Lower lobe of right lung (tissue), 2 donors: ENCODE results near the gene B3GALNT1. TPM values are rescaled to one million over a fixed set of nuclear protein-coding genes. Genes with fewer than 3 reads are reported as not detected.

ENCODE experiments used
- ATAC-seq, 2 donors: fragments of 200-7000 bp; cut with Tn5 transposase; one replicate each; pipeline ENCODE4 v1.9.1; 2020 to 2022; ENCODE audit warnings: mild to moderate bottlenecking in 2 of 2, moderate library complexity in 2 of 2
- DNase-seq: peaks from one replicate; pipeline ENCODE4 v3.0.0-alpha.2; 2020
- H3K27ac ChIP-seq: fragments of 200-600 bp; one replicate; pipeline ENCODE4 v1.8.0; 2022
- H3K27me3 ChIP-seq: fragments of 200-600 bp; one replicate; pipeline ENCODE4 v1.8.0; 2022; ENCODE audit warnings: low read depth
- H3K36me3 ChIP-seq: fragments of 200-600 bp; one replicate; pipeline ENCODE4 v1.8.0; 2022; ENCODE audit warnings: mild to moderate bottlenecking
- H3K4me1 ChIP-seq: fragments of 200-600 bp; one replicate; pipeline ENCODE4 v1.8.0; 2022
- H3K4me3 ChIP-seq: fragments of 200-600 bp; one replicate; pipeline ENCODE4 v1.8.0; 2022; ENCODE audit warnings: mild to moderate bottlenecking
- H3K9me3 ChIP-seq: fragments of 200-600 bp; one replicate; pipeline ENCODE4 v1.8.0; 2022
- intact Hi-C: fragments of 100-400 bp; cut with DNase I; formaldehyde crosslinking; loops from one replicate; pipeline ENCODE4 v1.11.0; 2022
- total RNA-seq: library from RNA; stranded (reverse); fragmentation: NEBNext Ultra II Directional; extraction: Animal tissue kit (Norgen Biotek cat#: 25700); gene quantifications from one replicate; pipeline ENCODE4 v1.2.1, GENCODE V29; 2021
- TF ChIP-seq, protein P1 (sequence below): fragments of 200-600 bp; IDR thresholded peaks from one replicate; pipeline ENCODE4 v1.8.0; 2022; ENCODE audit warnings: antibody characterized with exemption, mild to moderate bottlenecking
- donor health status: DM: no; HTN: yes; CAD: no; lungs with severe emphysema.

B3GALNT1 gene
- total RNA-seq, 1 donor from 2014 or later: 25.8 TPM

DNA sequence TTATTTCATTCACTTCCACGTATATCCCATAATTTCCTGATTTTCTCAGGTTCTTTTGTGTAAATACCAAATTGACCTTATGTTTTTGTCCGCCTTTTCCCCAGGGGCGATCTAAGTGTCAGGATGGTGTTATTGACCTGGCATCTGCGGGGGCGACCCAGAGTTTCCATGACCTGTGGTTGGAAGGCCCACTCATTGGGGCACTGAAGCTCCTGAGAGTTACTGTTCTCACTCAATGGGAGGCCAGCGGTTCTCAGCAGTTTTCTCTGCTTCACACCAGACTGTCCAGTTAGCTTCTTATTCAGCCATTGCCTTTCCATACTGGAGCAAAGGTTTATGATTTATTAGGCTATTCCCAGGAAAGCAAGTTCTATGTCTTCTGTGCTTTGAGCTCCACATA lies 53.3 kb downstream of the B3GALNT1 start:
- Histone ChIP-seq H3K36me3 (no peaks in the 10 kb centered on the region), H3K9me3 (no peaks in the 10 kb centered on the region), H3K4me3 (no peak overlapping the region), H3K4me1 (no peaks in the 10 kb centered on the region), H3K27me3 (no peaks in the 10 kb centered on the region), H3K27ac (no peak overlapping the region)
- TF ChIP-seq, protein P1, sequence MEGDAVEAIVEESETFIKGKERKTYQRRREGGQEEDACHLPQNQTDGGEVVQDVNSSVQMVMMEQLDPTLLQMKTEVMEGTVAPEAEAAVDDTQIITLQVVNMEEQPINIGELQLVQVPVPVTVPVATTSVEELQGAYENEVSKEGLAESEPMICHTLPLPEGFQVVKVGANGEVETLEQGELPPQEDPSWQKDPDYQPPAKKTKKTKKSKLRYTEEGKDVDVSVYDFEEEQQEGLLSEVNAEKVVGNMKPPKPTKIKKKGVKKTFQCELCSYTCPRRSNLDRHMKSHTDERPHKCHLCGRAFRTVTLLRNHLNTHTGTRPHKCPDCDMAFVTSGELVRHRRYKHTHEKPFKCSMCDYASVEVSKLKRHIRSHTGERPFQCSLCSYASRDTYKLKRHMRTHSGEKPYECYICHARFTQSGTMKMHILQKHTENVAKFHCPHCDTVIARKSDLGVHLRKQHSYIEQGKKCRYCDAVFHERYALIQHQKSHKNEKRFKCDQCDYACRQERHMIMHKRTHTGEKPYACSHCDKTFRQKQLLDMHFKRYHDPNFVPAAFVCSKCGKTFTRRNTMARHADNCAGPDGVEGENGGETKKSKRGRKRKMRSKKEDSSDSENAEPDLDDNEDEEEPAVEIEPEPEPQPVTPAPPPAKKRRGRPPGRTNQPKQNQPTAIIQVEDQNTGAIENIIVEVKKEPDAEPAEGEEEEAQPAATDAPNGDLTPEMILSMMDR: no peak
- intact Hi-C loops: no loop called here
- ATAC-seq (no peak), DNase-seq (no peak)

DNA sequence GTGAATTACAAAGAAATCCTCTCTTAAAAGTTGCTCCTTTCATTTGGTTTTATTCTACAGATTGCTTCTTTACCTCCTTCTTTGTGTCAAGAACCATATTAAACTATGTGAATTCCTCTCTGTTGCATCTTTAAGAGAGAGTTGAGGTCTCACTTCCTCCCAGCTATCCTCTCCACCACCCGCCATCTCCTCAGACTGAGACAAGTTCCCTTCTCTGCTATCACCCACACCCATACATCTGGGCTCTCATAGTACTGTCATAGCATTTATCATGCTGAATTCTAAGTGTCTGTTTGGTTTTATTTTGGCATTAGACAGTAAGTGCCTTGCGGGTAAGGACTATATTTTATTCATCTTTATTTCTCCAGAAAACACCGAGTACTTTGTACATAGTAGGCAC lies 54.2 kb downstream of the B3GALNT1 start:
- Histone ChIP-seq H3K27ac (no peak overlapping the region), H3K4me1 (no peaks in the 10 kb centered on the region), H3K9me3 (no peaks in the 10 kb centered on the region), H3K4me3 (no peak overlapping the region), H3K27me3 (no peaks in the 10 kb centered on the region), H3K36me3 (no peaks in the 10 kb centered on the region)
- no peak for ATAC-seq
- no peak for DNase-seq
- TF ChIP-seq, protein P1: no peak
- intact Hi-C loops: no loop called here

DNA sequence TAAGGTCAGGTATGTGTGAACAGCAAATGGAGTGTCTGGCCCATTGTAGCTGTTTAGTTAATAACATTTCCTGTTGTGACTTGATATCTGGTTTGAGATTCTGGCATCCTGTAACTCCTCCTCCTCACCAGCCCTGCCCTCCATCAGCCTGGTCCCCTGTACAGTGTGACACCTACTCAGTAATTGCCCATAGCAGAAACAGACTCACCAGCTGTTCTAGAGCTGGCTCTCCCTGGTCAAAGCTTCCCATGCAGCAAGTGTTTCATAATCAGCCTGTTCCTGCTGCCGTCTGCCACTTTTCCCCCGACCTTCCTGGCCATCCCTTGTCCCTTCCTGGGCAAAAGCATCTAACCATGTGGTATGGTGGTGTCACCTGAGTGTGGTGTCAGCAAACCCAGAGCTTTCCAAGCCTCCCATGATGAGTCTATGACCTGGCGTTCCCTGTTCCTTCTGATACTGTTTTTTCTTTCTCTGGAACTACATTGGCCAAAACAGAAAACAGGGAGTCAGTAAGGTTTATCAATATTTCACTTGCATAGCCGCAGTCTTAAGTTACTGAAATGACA lies 55.4 kb downstream of the B3GALNT1 start:
- H3K27ac ChIP-seq: no peak overlapping the region
- no peak for ATAC-seq

DNA sequence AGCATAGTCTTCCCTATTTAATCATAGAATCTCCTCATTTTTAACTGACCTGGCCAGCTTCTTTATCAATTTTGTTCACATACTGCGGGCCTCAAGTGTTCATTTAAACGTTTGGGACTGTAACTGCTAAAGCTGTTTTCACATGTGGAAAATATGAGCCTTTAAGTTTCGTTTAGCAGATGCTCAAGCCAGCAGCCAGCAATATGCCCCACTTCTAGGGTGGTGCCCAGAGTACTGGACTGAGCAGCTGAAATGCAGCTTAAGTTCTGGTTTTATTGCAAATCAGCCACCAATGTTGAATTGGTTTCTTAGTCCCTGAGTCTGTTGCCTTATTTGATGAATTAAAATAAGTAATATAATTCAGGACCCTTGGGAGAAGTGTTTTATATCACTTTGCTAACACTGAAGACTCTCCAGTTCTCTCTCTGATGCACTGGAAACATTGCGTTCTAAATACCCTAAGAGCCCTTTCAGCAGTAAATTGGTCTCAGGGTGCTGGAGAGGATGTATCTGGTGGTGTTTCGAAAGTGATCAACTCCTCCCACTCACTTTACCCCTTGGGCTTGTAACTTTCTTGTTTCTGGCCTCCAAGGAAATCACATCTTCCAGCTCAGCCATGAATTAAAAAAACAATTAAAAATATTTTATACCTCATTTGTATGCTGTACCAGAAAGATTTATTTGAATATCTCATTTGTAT lies 61.7 kb downstream of the B3GALNT1 start:
- no peak overlapping the region for H3K4me3 ChIP-seq
- ATAC-seq: no peak
- no peak overlapping the region for H3K27ac ChIP-seq
- no peaks in the 10 kb centered on the region for H3K27me3 ChIP-seq
- DNase-seq: no peak
- H3K36me3 ChIP-seq: no peaks in the 10 kb centered on the region
- H3K4me1 ChIP-seq: no peaks in the 10 kb centered on the region
- TF ChIP-seq, protein P1: no peak
- intact Hi-C loops: no loop called here
- H3K9me3 ChIP-seq: no peaks in the 10 kb centered on the region

More for the DNA sequence above, 55.4 kb downstream of the B3GALNT1 start:
- H3K27me3 ChIP-seq: no peaks in the 10 kb centered on the region
- H3K9me3 ChIP-seq: no peaks in the 10 kb centered on the region
- no peaks in the 10 kb centered on the region for H3K4me1 ChIP-seq
- H3K4me3 ChIP-seq: no peak overlapping the region
- H3K36me3 ChIP-seq: no peaks in the 10 kb centered on the region
- no peak for DNase-seq
- TF ChIP-seq, protein P1: no peak
- intact Hi-C loops: no loop called here

DNA sequence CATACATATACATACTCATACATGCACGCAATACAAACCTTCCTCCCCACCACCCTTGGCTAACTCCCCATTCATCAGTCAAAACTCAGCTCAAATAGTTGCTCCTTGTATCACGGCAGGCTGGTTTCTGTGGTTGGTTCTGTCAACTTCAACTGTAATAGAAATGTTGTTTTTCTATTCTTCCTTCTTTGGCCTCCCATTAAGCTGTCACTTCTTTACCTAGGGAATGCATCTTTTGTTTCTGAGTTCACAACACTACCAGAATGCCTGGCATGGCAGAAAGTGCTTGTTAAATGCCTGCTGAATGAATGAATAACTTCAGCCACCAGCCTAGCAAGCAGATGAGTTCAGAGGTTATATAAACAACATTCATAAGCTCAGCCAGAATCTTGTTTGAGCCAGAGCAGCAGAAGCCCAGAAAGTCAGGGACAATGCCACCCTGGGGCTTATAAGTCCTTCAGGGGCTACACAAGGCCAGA lies 63.1 kb downstream of the B3GALNT1 start:
- Histone ChIP-seq H3K4me3 (no peak overlapping the region), H3K4me1 (no peaks in the 10 kb centered on the region), H3K27ac (no peak overlapping the region), H3K9me3 (no peaks in the 10 kb centered on the region), H3K36me3 (no peaks in the 10 kb centered on the region), H3K27me3 (no peaks in the 10 kb centered on the region)
- DNase-seq: no peak
- TF ChIP-seq, protein P1: no peak
- intact Hi-C loops: no loop called here
- no peak for ATAC-seq
